Stomach (tissue), 9 donors: Measurements from ENCODE around the gene BLVRA. TPM values are rescaled to one million over a fixed set of nuclear protein-coding genes. Genes with fewer than 3 reads are reported as not detected.
A peak's percentile ranks its signal among the peaks of the same experiment; 100 is the strongest.
"Not testable (repeated sequence)": the region's sequence is repeated elsewhere in the genome, so short reads cannot be mapped to it uniquely, and the experiment has no call there.

Experiments
- DNase-seq, 2 donors: peaks; one replicate each; pipeline versions ENCODE4 v3.0.0 to v3.0.0-alpha.2; 2013 to 2019
- H3K27ac ChIP-seq, 5 donors: fragments of 200-600 bp in 4 of 5; sonication (generic) in 4 of 5; one replicate each; pipeline ENCODE4 v1.5.1; 2013 to 2019; ENCODE audit warnings: mild to moderate bottlenecking in 1 of 5, moderate library complexity in 1 of 5
- H3K27me3 ChIP-seq, 3 donors: fragments of 200-600 bp; sonication (generic); one replicate each; pipeline ENCODE4 v1.5.1; 2017 to 2019; ENCODE audit warnings: mixed run types in 1 of 3
- H3K36me3 ChIP-seq, 4 donors: fragments of 200-600 bp; sonication (generic); 1 replicate in 3 of 4; 2 replicates in 1 of 4; pipeline ENCODE4 v1.5.1; 2016 to 2019
- H3K4me1 ChIP-seq, 4 donors: fragments of 200-600 bp; sonication (generic); one replicate each; pipeline ENCODE4 v1.5.1; 2016 to 2019
- H3K4me3 ChIP-seq, 4 donors: fragments of 200-600 bp; sonication (generic) in 3 of 4; one replicate each; pipeline ENCODE4 v1.5.1; 2016 to 2019; ENCODE audit warnings: mild to moderate bottlenecking in 1 of 4
- H3K9me3 ChIP-seq, 4 donors: fragments of 200-600 bp; sonication (generic); one replicate each; pipeline ENCODE4 v1.5.1; 2016 to 2019
- CTCF ChIP-seq, 7 experiments: fragments of 450-650 bp in 4 of 7; fragments of 200-600 bp in 3 of 7; sonication (generic) in 3 of 7; IDR thresholded peaks; one replicate each; pipeline ENCODE4 v1.5.1; 2016 to 2019; ENCODE audit warnings: antibody characterized with exemption in 7 of 7, control low read depth in 2 of 7, mild to moderate bottlenecking in 1 of 7
- EP300 ChIP-seq: sonication (generic); formaldehyde crosslinking; IDR thresholded peaks from one replicate; pipeline ENCODE4 v1.6.1; 2017; ENCODE audit warnings: antibody characterized with exemption
- POLR2A ChIP-seq, 4 donors: fragments of 450-650 bp; IDR thresholded peaks; one replicate each; pipeline ENCODE4 v1.6.1; 2016; ENCODE audit warnings: antibody characterized with exemption in 4 of 4, control low read depth in 2 of 4, mild to moderate bottlenecking in 1 of 4, moderate library complexity in 1 of 4
- POLR2AphosphoS5 ChIP-seq, 3 donors: sonication (generic); formaldehyde crosslinking; IDR thresholded peaks; one replicate each; pipeline ENCODE4 v1.6.1; 2016; ENCODE audit warnings: antibody characterized with exemption in 3 of 3
- WGBS, 5 donors: extraction: QIAGEN DNeasy Blood & Tissue Kit in 3 of 5; methylation state at CpG; one replicate each; pipeline versions ENCODE4 v1.1.5 to v1.1.7; 2013 to 2018; 5-methylcytosine and 5-hydroxymethylcytosine counted together
- intact Hi-C: fragments of 100-400 bp; cut with DNase I; formaldehyde crosslinking; loops from one replicate; pipeline ENCODE4 v1.15.1; 2023; ENCODE audit warnings: low total_unique reads
- polyA plus RNA-seq, 3 donors: library from polyadenylated mRNA; stranded (reverse); fragments of 200-250 nt; gene quantifications; one replicate each; pipeline ENCODE4 v1.2.3, GENCODE V29; 2013
- total RNA-seq, 5 donors: library from RNA; depleted of rRNA; stranded (reverse); fragments of >200 nt; gene quantifications; one replicate each; pipeline versions ENCODE4 v1.1.0 to v1.2.3, GENCODE V29; 2014 to 2016
- donor health status: healthy with polysubstance abuse.
- donor health status: Bipolar disorder and iron deficiency.
- donor health status: healthy.

The BLVRA gene
- total and polyA plus RNA-seq, 8 donors = 15.2 to 67.1 (median 46.4) TPM

- Histone ChIP-seq H3K4me3 (no peak overlapping the region), H3K9me3 (no peaks in the 10 kb centered on the region), H3K27me3 (no peaks in the 10 kb centered on the region), H3K27ac (no peak overlapping the region), H3K4me1 (peaks cover 10 to 30% (median 19%) of the 10 kb centered on the region in 4 donors), H3K36me3 (peaks cover 5 to 24% (median 20%) of the 10 kb centered on the region in 4 donors)
- DNase-seq = no peak
- 91 to 94% (median 93%) methylated on average over 4 to 5 of the region's 5 CpGs for WGBS, 5 donors
- intact Hi-C loops = no loop called here
- TF ChIP-seq POLR2A (IDR thresholded peaks at IDR 0.05) (no peak), POLR2AphosphoS5 (IDR thresholded peaks at IDR 0.05) (no peak), EP300 (no peak), CTCF (IDR thresholded peaks at IDR 0.05) (no peak)
These were observed 10.8 kb downstream of the BLVRA start for GRCh38 chr7:43769281-43769680.

GRCh38 chr7:43769791-43770465, 11.4 kb downstream of the BLVRA start:
- intact Hi-C loops = no loop called here
- no peaks in the 10 kb centered on the region for H3K9me3 ChIP-seq
- H3K4me3 ChIP-seq = no peak overlapping the region
- no peaks in the 10 kb centered on the region for H3K27me3 ChIP-seq
- no peak overlapping the region for H3K27ac ChIP-seq
- WGBS, 5 donors = 77 to 83% (median 82%) methylated on average over 10 of the region's 10 CpGs
- no peak for DNase-seq
- TF ChIP-seq POLR2A (IDR thresholded peaks at IDR 0.05) (no peak), EP300 (no peak), CTCF (IDR thresholded peaks at IDR 0.05) (no peak), POLR2AphosphoS5 (IDR thresholded peaks at IDR 0.05) (no peak)
- H3K4me1 ChIP-seq = peaks cover 4 to 23% (median 12%) of the 10 kb centered on the region in 4 donors
- peaks cover 5 to 24% (median 20%) of the 10 kb centered on the region in 4 donors for H3K36me3 ChIP-seq

- intact Hi-C loops = no loop called here
- Histone ChIP-seq H3K27me3 (no peaks in the 10 kb centered on the region), H3K9me3 (no peaks in the 10 kb centered on the region), H3K4me3 (no peak overlapping the region), H3K4me1 (peaks cover 0 to 12% (median 3%) of the 10 kb centered on the region in 4 donors), H3K36me3 (peaks cover 5 to 24% (median 20%) of the 10 kb centered on the region in 4 donors), H3K27ac (no peak overlapping the region)
- no peak for TF ChIP-seq CTCF (IDR thresholded peaks at IDR 0.05)
- no peak for TF ChIP-seq POLR2A (IDR thresholded peaks at IDR 0.05)
- no peak for TF ChIP-seq POLR2AphosphoS5 (IDR thresholded peaks at IDR 0.05)
- TF ChIP-seq EP300 = no peak
- DNase-seq = no peak
- 57 to 66% (median 62%) methylated on average over 3 of the region's 3 CpGs for WGBS, 5 donors
These were observed 12.6 kb downstream of the BLVRA start for GRCh38 chr7:43771128-43771527.

- intact Hi-C loops = no loop called here
- no peak for DNase-seq
- H3K9me3 ChIP-seq = no peaks in the 10 kb centered on the region
- TF ChIP-seq POLR2A (IDR thresholded peaks at IDR 0.05) (no peak), CTCF (IDR thresholded peaks at IDR 0.05) (no peak), EP300 (no peak), POLR2AphosphoS5 (IDR thresholded peaks at IDR 0.05) (no peak)
- H3K4me1 ChIP-seq = peaks cover 0 to 8% (median 3%) of the 10 kb centered on the region in 4 donors
- no peaks in the 10 kb centered on the region for H3K27me3 ChIP-seq
- no peak overlapping the region for H3K4me3 ChIP-seq
- WGBS, 5 donors = 66 to 82% (median 76%) methylated on average over 3 of the region's 3 CpGs
- peaks cover 5 to 24% (median 20%) of the 10 kb centered on the region in 4 donors for H3K36me3 ChIP-seq
- H3K27ac ChIP-seq = no peak overlapping the region
These were observed 13.1 kb downstream of the BLVRA start for GRCh38 chr7:43771573-43771972.

GRCh38 chr7:43773268-43773667, 14.8 kb downstream of the BLVRA start:
- 95 to 100% (median 98%) methylated on average over 4 to 6 of the region's 6 CpGs for WGBS, 5 donors
- H3K4me1 ChIP-seq, H3K4me3 ChIP-seq, H3K27ac ChIP-seq, DNase-seq, H3K9me3 ChIP-seq, H3K27me3 ChIP-seq, intact Hi-C loops: not testable (repeated sequence)
- peaks cover 5 to 24% (median 20%) of the 10 kb centered on the region in 4 donors for H3K36me3 ChIP-seq

GRCh38 chr7:43775255-43775654, 16.8 kb downstream of the BLVRA start:
- DNase-seq = not testable (repeated sequence)
- 91 to 100% (median 93%) methylated on average over 1 to 2 of the region's 2 CpGs for WGBS, 5 donors

GRCh38 chr7:43778293-43779044, 20.0 kb downstream of the BLVRA start:
- Histone ChIP-seq H3K4me3 (peak overlapping the region in 1 of 4 donors; percentile 13), H3K36me3 (peaks cover 0 to 10% (median 4%) of the 10 kb centered on the region in 4 donors), H3K4me1 (peaks cover 0 to 35% (median 19%) of the 10 kb centered on the region in 4 donors)
- H3K27ac ChIP-seq, DNase-seq, H3K27me3 ChIP-seq, H3K9me3 ChIP-seq, intact Hi-C loops: not testable (repeated sequence)
- 78 to 89% (median 80%) methylated on average over 12 to 15 of the region's 18 CpGs for WGBS, 5 donors

More at GRCh38 chr7:43775255-43775654, 16.8 kb downstream of the BLVRA start:
- H3K27ac ChIP-seq, intact Hi-C loops, H3K9me3 ChIP-seq, H3K4me3 ChIP-seq, H3K27me3 ChIP-seq: not testable (repeated sequence)
- H3K36me3 ChIP-seq = peaks cover 5 to 29% (median 22%) of the 10 kb centered on the region in 4 donors
- peaks cover 0 to 16% (median 8%) of the 10 kb centered on the region in 4 donors for H3K4me1 ChIP-seq
